Fibroblast of lung (primary cell): ENCODE data around the gene TBCA. TPM values are rescaled to one million over a fixed set of nuclear protein-coding genes. Genes with fewer than 3 reads are reported as not detected.

Source experiments
- DNase-seq, 2 donors: peaks; one replicate each; pipeline versions ENCODE4 v3.0.0 to v3.0.0-alpha.2; 2010; ENCODE audit warnings: low read depth in 2 of 2
- H2AFZ ChIP-seq: 2 replicates; pipeline ENCODE4 v1.5.1; 2012; ENCODE audit warnings: low read length, control low read depth, inconsistent platforms
- H3K27ac ChIP-seq: 2 replicates; pipeline ENCODE4 v1.5.1; 2011; ENCODE audit warnings: low read length, control low read depth; ENCODE audit not compliant: insufficient read depth
- H3K27me3 ChIP-seq: 2 replicates; pipeline ENCODE4 v1.5.1; 2011; ENCODE audit warnings: mild to moderate bottlenecking, low read length; ENCODE audit not compliant: control insufficient read depth, insufficient read depth
- H3K36me3 ChIP-seq: 2 replicates; pipeline ENCODE4 v1.5.1; 2011; ENCODE audit warnings: low read length; ENCODE audit not compliant: control insufficient read depth, insufficient read depth
- H3K4me1 ChIP-seq: 2 replicates; pipeline ENCODE4 v1.5.1; 2011; ENCODE audit warnings: low read length; ENCODE audit not compliant: control insufficient read depth, insufficient read depth; ENCODE audit errors: extremely low read depth
- H3K4me2 ChIP-seq: 2 replicates; pipeline ENCODE4 v1.5.1; 2011; ENCODE audit warnings: low read length, control low read depth; ENCODE audit not compliant: insufficient read depth; ENCODE audit errors: extremely low read depth
- H3K4me3 ChIP-seq, 4 experiments: fragments of 200-600 bp in 1 of 4; sonication (generic) in 1 of 4; replicated peaks in 1 of 4; 2 replicates each; pipeline ENCODE4 v1.5.1; 2011 to 2016; ENCODE audit warnings: low read length in 4 of 4, low read depth in 3 of 4, mild to moderate bottlenecking in 3 of 4, control low read depth in 2 of 4, inconsistent platforms in 1 of 4, mixed read lengths in 1 of 4; ENCODE audit not compliant: insufficient read depth in 1 of 4; ENCODE audit errors: control extremely low read depth in 1 of 4
- H3K79me2 ChIP-seq: 2 replicates; pipeline ENCODE4 v1.5.1; 2012; ENCODE audit warnings: mild to moderate bottlenecking, low read length, inconsistent platforms; ENCODE audit not compliant: control insufficient read depth, insufficient read depth
- H3K9ac ChIP-seq: 2 replicates; pipeline ENCODE4 v1.5.1; 2011; ENCODE audit warnings: mild to moderate bottlenecking, low read length, control low read depth; ENCODE audit not compliant: insufficient read depth
- H3K9me3 ChIP-seq: 2 replicates; pipeline ENCODE4 v1.5.1; 2012; ENCODE audit warnings: low read depth, low read length; ENCODE audit not compliant: control insufficient read depth, insufficient read depth
- H4K20me1 ChIP-seq: 2 replicates; pipeline ENCODE4 v1.5.1; 2011; ENCODE audit warnings: low read length; ENCODE audit not compliant: control insufficient read depth, insufficient read depth; ENCODE audit errors: extremely low read depth
- EZH2 ChIP-seq: IDR thresholded peaks from 2 replicates; pipeline ENCODE4 v1.5.1; 2012; ENCODE audit warnings: low read length, control low read depth, mild to moderate bottlenecking; ENCODE audit errors: missing control alignments
- polyA plus RNA-seq, 2 donors: library from polyadenylated mRNA; depleted of rRNA in 1 of 2; stranded (reverse) in 1 of 2; unstranded in 1 of 2; fragments of >200 nt; gene quantifications; 2 replicates each; pipeline ENCODE4 v1.2.1, GENCODE V29; 2011 to 2012; ENCODE audit warnings: missing spikeins in 1 of 2
- total RNA-seq: library from RNA; depleted of rRNA; stranded (reverse); fragments of >200 nt; gene quantifications from 2 replicates; pipeline ENCODE4 v1.2.1, GENCODE V29; 2014
- TF ChIP-seq, protein P1 (sequence below), 2 donors: IDR thresholded peaks in 1 of 2; conservative IDR thresholded peaks in 1 of 2; 1 replicate in 1 of 2; 2 replicates in 1 of 2; pipeline ENCODE4 v1.5.1; 2011 to 2012; ENCODE audit warnings: low read length in 2 of 2, control low read depth in 1 of 2, inconsistent platforms in 1 of 2, low read depth in 1 of 2, mild to moderate bottlenecking in 1 of 2

Gene TBCA
- total and polyA plus RNA-seq, 2 donors (not counting 1 experiment from before 2014, with no cell fraction given) = 125 to 238 TPM

DNA sequence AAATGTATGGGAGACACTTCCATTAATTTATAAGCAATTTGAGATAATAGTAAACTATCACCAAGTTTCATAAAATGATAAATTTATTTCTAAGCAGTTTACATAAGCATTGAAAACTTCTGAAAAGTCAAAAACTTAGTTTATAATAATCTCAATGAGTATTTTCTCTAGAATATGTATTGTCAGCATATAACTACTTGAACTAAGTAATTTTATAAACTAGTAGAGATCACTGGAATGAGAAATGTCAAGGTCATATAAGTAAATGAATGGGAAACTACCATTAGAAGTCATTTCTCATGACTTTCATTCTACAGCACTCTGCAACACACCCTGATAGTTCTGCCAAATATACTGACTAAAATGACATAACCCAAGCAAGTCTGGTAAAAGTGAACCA is 3.4 kb downstream of the TBCA start:
- no peak overlapping the region for H3K27ac ChIP-seq
- no peak for DNase-seq
- H3K79me2 ChIP-seq = peaks cover 73% of the 10 kb centered on the region
- no peak overlapping the region for H2AFZ ChIP-seq
- no peak for TF ChIP-seq EZH2
- TF ChIP-seq, protein P1, sequence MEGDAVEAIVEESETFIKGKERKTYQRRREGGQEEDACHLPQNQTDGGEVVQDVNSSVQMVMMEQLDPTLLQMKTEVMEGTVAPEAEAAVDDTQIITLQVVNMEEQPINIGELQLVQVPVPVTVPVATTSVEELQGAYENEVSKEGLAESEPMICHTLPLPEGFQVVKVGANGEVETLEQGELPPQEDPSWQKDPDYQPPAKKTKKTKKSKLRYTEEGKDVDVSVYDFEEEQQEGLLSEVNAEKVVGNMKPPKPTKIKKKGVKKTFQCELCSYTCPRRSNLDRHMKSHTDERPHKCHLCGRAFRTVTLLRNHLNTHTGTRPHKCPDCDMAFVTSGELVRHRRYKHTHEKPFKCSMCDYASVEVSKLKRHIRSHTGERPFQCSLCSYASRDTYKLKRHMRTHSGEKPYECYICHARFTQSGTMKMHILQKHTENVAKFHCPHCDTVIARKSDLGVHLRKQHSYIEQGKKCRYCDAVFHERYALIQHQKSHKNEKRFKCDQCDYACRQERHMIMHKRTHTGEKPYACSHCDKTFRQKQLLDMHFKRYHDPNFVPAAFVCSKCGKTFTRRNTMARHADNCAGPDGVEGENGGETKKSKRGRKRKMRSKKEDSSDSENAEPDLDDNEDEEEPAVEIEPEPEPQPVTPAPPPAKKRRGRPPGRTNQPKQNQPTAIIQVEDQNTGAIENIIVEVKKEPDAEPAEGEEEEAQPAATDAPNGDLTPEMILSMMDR (conservative IDR thresholded peaks at IDR 0.05 in 1 of 2, IDR thresholded peaks at IDR 0.05 in 1 of 2; ENCODE audit: low read depth in 1 of 2, low read length in 2 of 2) = no peak
- H3K27me3 ChIP-seq = no peaks in the 10 kb centered on the region
- no peak overlapping the region for H3K4me2 ChIP-seq
- peaks cover 5% of the 10 kb centered on the region for H3K4me1 ChIP-seq
- H4K20me1 ChIP-seq = no peaks in the 10 kb centered on the region
- H3K4me3 ChIP-seq = no peak overlapping the region
- peaks cover 3% of the 10 kb centered on the region for H3K36me3 ChIP-seq
- H3K9ac ChIP-seq = no peak overlapping the region
- no peaks in the 10 kb centered on the region for H3K9me3 ChIP-seq

DNA sequence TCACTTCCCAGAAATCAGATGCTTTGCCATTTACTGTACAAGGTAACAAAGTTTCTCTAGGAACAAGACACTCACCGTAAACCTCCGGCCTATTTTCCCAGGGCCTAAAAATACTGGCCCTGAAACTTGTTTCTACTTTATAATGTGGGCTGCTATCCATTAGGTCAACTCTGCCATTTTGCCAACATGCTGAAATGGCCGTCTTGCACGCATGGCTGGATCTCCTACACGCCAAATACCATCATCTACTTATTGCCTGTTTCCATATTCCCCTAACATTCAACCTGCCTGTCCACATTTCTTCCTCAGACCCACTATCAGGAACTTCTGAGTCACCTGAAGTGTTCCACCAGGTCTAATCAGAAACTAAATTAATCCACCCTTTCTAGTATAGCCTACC is 4.7 kb downstream of the TBCA start:
- no peak overlapping the region for H3K27ac ChIP-seq
- DNase-seq = no peak
- no peak overlapping the region for H3K4me2 ChIP-seq
- H3K9ac ChIP-seq = no peak overlapping the region
- H3K79me2 ChIP-seq = peaks cover 82% of the 10 kb centered on the region
- no peaks in the 10 kb centered on the region for H4K20me1 ChIP-seq
- H2AFZ ChIP-seq = no peak overlapping the region
- no peaks in the 10 kb centered on the region for H3K9me3 ChIP-seq
- peaks cover 5% of the 10 kb centered on the region for H3K4me1 ChIP-seq
- TF ChIP-seq EZH2 = no peak
- TF ChIP-seq, protein P1 (conservative IDR thresholded peaks at IDR 0.05 in 1 of 2, IDR thresholded peaks at IDR 0.05 in 1 of 2; ENCODE audit: low read depth in 1 of 2, low read length in 2 of 2) = no peak
- H3K27me3 ChIP-seq = no peaks in the 10 kb centered on the region
- H3K36me3 ChIP-seq = peaks cover 3% of the 10 kb centered on the region
- no peak overlapping the region for H3K4me3 ChIP-seq

DNA sequence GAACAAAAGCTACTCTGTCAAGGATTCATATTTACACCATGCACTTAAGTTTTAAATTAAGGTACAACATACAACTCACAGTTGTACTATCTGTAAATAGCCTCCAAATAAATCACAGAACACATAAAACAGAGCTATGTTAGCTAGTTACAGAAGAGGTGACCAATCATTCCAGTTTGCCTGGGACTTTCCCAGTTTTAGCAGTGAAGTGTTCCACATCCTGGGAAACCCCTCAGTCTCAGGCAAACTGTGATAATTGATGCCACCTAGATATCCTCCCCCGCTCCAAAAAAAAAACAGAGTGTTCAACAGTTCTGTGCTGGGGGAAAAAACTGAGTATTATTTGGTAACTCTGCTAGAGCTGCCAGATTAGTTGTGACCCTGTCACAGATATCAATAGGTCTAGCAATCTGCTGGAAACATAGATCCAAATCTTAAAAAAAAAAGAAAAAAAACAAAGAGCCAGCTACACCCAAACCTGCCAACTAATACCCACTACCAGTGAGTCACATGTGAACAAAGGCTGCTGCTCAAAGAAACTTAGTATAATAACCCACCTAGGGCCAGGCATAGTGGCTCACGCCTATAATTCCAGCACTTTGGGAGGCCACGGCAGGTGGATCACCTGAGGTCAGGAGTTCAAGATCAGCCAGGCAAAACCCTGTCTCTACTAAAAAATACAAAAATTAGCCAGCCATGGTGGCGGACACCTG is 5.7 kb downstream of the TBCA start:
- H3K36me3 ChIP-seq = peaks cover 3% of the 10 kb centered on the region
- no peaks in the 10 kb centered on the region for H3K27me3 ChIP-seq
- no peak overlapping the region for H2AFZ ChIP-seq
- H4K20me1 ChIP-seq = no peaks in the 10 kb centered on the region
- H3K4me3 ChIP-seq = no peak overlapping the region
- H3K9me3 ChIP-seq = no peaks in the 10 kb centered on the region
- TF ChIP-seq EZH2 = no peak
- TF ChIP-seq, protein P1 (conservative IDR thresholded peaks at IDR 0.05 in 1 of 2, IDR thresholded peaks at IDR 0.05 in 1 of 2; ENCODE audit: low read depth in 1 of 2, low read length in 2 of 2) = no peak
- H3K27ac ChIP-seq = no peak overlapping the region
- H3K79me2 ChIP-seq = peaks cover 87% of the 10 kb centered on the region
- no peak for DNase-seq
- H3K4me1 ChIP-seq = peaks cover 5% of the 10 kb centered on the region
- H3K9ac ChIP-seq = no peak overlapping the region
- H3K4me2 ChIP-seq = no peak overlapping the region
